Upper lobe of right lung (tissue), 1 donor: ENCODE results near the gene FARP1. TPM values are rescaled to one million over a fixed set of nuclear protein-coding genes. Genes with fewer than 3 reads are reported as not detected.

Experiments used
- ATAC-seq: fragments of 200-7000 bp; cut with Tn5 transposase; one replicate; pipeline ENCODE4 v1.9.1; 2020; ENCODE audit warnings: mild to moderate bottlenecking, moderate library complexity
- DNase-seq: peaks from one replicate; pipeline ENCODE4 v3.0.0-alpha.2; 2020
- H3K27ac ChIP-seq: fragments of 200-600 bp; one replicate; pipeline ENCODE4 v1.8.0; 2022
- H3K27me3 ChIP-seq: fragments of 200-600 bp; one replicate; pipeline ENCODE4 v1.8.0; 2022; ENCODE audit warnings: mild to moderate bottlenecking
- H3K36me3 ChIP-seq: fragments of 200-600 bp; one replicate; pipeline ENCODE4 v1.8.0; 2022
- H3K4me1 ChIP-seq: fragments of 200-600 bp; one replicate; pipeline ENCODE4 v1.8.0; 2022
- H3K4me3 ChIP-seq: fragments of 200-600 bp; one replicate; pipeline ENCODE4 v1.8.0; 2022; ENCODE audit warnings: mild to moderate bottlenecking
- H3K9me3 ChIP-seq: fragments of 200-600 bp; one replicate; pipeline ENCODE4 v1.8.0; 2022
- intact Hi-C: fragments of 100-400 bp; cut with DNase I; formaldehyde crosslinking; loops from one replicate; pipeline ENCODE4 v1.11.0; 2022
- total RNA-seq: library from RNA; stranded (reverse); fragmentation: NEBNext Ultra II Directional; extraction: Animal tissue kit (Norgen Biotek cat#: 25700); gene quantifications from one replicate; pipeline ENCODE4 v1.2.1, GENCODE V29; 2021
- TF ChIP-seq, protein P1 (sequence below): fragments of 200-600 bp; IDR thresholded peaks from one replicate; pipeline ENCODE4 v1.8.0; 2022; ENCODE audit warnings: antibody characterized with exemption
- donor health status: DM: no; HTN: yes; CAD: no; lungs with severe emphysema.

FARP1 gene
- total RNA-seq, 1 donor from 2014 or later = 95.9 TPM

DNA sequence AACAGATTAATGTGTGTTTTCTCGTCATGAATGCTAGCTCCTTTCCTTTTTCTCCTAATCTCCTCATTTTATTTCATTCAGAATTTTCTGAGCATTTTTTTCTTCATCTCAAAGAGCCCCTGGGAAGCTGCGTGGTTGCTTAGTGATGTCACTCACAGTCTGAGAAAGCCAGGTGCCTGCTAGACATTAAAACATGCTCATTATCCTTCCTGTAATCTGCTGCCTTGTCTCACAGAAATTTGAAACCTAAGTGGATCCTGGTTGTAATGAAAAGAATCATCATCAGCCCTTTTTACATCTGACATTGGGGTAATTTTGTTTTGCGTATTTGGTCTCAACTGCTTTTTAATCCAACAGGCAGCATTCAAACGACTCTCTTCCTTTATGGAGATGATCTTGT, 142.4 kb downstream of the FARP1 start:
- intact Hi-C loops = no loop called here
- DNase-seq (no peak), ATAC-seq (no peak)
- TF ChIP-seq, protein P1, sequence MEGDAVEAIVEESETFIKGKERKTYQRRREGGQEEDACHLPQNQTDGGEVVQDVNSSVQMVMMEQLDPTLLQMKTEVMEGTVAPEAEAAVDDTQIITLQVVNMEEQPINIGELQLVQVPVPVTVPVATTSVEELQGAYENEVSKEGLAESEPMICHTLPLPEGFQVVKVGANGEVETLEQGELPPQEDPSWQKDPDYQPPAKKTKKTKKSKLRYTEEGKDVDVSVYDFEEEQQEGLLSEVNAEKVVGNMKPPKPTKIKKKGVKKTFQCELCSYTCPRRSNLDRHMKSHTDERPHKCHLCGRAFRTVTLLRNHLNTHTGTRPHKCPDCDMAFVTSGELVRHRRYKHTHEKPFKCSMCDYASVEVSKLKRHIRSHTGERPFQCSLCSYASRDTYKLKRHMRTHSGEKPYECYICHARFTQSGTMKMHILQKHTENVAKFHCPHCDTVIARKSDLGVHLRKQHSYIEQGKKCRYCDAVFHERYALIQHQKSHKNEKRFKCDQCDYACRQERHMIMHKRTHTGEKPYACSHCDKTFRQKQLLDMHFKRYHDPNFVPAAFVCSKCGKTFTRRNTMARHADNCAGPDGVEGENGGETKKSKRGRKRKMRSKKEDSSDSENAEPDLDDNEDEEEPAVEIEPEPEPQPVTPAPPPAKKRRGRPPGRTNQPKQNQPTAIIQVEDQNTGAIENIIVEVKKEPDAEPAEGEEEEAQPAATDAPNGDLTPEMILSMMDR = no peak
- no peaks in the 10 kb centered on the region for H3K27me3 ChIP-seq
- no peaks in the 10 kb centered on the region for H3K36me3 ChIP-seq
- no peaks in the 10 kb centered on the region for H3K9me3 ChIP-seq
- no peaks in the 10 kb centered on the region for H3K4me1 ChIP-seq
- H3K4me3 ChIP-seq = no peak overlapping the region
- H3K27ac ChIP-seq = no peak overlapping the region

GRCh38 chr13:98285852-98286594, 143.1 kb downstream of the FARP1 start:
- no peak overlapping the region for H3K4me3 ChIP-seq
- TF ChIP-seq, protein P1 = no peak
- H3K9me3 ChIP-seq = no peaks in the 10 kb centered on the region
- intact Hi-C loops = no loop called here
- no peaks in the 10 kb centered on the region for H3K4me1 ChIP-seq
- no peak overlapping the region for H3K27ac ChIP-seq
- no peak for ATAC-seq
- DNase-seq = no peak
- H3K27me3 ChIP-seq = no peaks in the 10 kb centered on the region
- no peaks in the 10 kb centered on the region for H3K36me3 ChIP-seq

GRCh38 chr13:98286799-98287198, 143.9 kb downstream of the FARP1 start:
- H3K4me3 ChIP-seq = no peak overlapping the region
- H3K36me3 ChIP-seq = no peaks in the 10 kb centered on the region
- intact Hi-C loops = no loop called here
- TF ChIP-seq, protein P1 = no peak
- no peak for ATAC-seq
- DNase-seq = no peak
- H3K9me3 ChIP-seq = no peaks in the 10 kb centered on the region
- no peaks in the 10 kb centered on the region for H3K27me3 ChIP-seq
- H3K27ac ChIP-seq = no peak overlapping the region
- H3K4me1 ChIP-seq = no peaks in the 10 kb centered on the region

DNA sequence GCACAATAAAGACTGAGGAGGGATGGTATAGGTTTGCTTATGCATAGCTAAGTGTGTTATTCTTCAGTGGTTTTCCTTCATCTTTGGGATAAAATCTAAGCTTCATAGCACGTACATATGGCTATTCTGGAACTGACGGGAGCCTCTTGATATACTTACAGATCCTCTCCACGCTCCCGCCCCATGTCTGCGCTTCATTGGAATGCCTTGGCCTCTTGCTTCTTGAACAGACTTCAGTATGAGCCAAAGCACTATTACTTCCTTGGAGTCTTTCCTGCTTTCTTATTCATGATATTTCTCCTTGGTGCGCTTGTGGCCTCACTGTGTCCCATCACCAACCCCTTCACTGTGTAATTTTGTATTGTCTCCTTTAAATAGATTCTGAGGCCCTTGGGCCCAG, 145.3 kb downstream of the FARP1 start:
- DNase-seq (no peak), ATAC-seq (no peak)
- Histone ChIP-seq H3K36me3 (no peaks in the 10 kb centered on the region), H3K27me3 (no peaks in the 10 kb centered on the region), H3K4me1 (peaks cover 6% of the 10 kb centered on the region), H3K4me3 (no peak overlapping the region), H3K27ac (no peak overlapping the region), H3K9me3 (no peaks in the 10 kb centered on the region)
- intact Hi-C loops = no loop called here
- TF ChIP-seq, protein P1 = no peak

- no peak overlapping the region for H3K4me3 ChIP-seq
- DNase-seq (no peak), ATAC-seq (no peak)
- intact Hi-C loops = no loop called here
- no peaks in the 10 kb centered on the region for H3K36me3 ChIP-seq
- H3K4me1 ChIP-seq = peaks cover 13% of the 10 kb centered on the region
- no peaks in the 10 kb centered on the region for H3K9me3 ChIP-seq
- no peaks in the 10 kb centered on the region for H3K27me3 ChIP-seq
- TF ChIP-seq, protein P1 = no peak
- H3K27ac ChIP-seq = no peak overlapping the region
Measured at GRCh38 chr13:98289339-98289945, 146.5 kb downstream of the FARP1 start.
